Activated gamma-delta T cell (primary cell): ENCODE data around the gene MRPL41.
"Not testable (repeated sequence)": the region's sequence is repeated elsewhere in the genome, so short reads cannot be mapped to it uniquely, and the experiment has no call there.

Source experiments
- DNase-seq: peaks from one replicate; lab custom pipeline; 2025; lab: John Stamatoyannopoulos, UW

MRPL41 gene

DNA sequence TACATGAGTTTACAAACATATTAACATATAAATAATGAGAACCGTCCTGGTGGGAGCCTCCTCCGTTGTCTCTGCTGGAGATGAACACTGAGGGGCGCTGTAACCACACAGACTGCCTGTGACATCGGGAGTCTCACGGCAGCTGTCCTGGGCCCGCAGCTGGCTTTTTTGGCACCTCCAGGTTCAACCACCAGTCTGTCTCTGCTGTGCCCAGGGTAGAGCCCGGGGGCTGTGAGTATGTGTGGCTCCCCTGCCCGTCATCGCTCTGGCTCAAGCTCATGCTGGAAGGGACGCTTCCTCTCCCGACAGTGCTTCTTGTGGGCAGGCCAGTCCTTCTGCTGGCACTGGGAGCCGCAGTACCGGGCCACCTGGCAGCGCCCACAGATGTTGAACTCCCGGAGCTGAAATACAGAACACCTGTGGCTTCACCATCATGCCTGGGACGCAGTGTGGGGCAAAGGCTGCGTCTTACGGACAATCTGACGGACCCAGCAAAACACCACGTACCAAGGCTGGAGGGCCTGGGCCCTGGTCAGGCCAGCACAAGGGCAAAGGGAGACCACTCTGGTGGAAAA is 30.7 kb downstream of the MRPL41 start:
- DNase-seq, result no peak

DNA sequence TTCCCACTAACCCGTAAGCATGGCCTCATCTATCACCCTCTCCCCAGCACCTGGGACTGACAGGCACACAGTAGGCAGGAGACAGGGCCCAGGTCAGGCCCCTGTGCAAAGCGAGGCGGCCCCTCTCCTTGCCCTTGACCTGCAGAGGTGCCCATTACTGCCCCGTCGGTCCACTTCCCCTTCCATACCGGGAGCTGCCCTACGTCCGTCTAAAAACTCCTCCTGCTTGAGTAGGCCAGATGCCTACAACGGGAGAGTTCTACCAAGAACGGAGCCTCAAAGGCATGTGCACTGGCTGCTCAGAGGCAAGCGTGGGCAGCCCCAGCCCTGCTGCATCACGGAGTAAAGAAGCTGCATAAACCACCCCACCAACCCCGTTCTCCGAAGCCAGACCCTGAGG is 31.7 kb downstream of the MRPL41 start:
- no peak for DNase-seq

DNA sequence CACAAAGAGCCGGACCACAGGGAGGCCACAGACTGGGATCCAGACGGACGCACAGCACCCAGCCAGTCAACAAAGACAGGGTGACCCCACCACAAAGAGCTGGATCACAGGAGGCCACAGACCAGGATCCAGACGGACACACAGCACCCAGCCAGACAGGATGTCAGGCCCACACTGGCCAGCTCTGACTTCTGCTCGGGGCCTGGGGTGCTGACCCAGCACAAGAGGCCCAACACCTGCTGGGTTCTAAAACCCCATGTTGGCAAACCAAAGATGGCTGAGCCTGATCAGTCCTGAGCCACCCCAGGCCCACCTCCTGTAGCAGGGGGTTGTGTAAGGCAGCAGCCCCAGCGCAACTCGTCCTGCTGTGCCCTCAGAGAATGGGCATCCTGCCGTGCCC is 32.3 kb downstream of the MRPL41 start:
- DNase-seq, result no peak

DNA sequence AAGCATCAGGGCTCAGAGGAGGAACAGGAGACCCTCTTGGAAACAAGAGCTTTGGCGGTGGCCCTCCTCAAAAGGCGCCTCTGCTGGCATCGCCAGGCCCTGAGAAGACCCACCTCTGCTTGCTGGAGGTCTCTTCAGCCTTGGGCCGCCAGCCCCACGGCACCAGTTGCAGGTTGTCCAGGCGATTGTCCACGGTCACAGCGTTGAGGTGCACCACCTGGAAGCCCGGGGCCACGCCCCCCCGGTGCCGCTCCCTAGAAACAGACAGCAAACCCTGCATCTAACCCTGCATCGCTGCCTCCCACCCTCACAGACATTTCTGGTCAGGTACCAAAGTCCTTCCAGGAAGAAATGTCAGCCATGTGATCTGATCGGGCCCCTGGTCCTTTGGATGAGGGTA is 35.2 kb downstream of the MRPL41 start:
- no peak for DNase-seq

DNA sequence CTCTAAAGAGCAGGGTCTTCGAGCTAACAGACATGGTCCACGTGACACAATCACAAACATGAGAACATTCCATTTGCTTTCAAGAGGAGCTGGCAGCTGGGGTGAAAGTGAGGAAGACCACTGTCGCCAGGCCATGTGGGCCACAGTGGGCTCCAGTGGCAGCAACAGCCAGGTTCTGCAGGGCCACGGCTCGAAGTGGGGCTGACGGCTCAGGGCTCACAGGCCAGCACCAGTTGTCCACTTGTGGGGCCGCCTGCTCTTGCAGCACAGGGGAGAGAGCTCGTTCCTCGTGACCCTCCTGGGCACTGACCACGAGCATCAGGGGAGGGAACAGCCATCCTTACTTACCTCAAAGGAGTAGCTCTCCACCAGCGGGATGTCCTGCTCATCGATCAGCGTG is 36.6 kb downstream of the MRPL41 start:
- DNase-seq, result no peak

DNA sequence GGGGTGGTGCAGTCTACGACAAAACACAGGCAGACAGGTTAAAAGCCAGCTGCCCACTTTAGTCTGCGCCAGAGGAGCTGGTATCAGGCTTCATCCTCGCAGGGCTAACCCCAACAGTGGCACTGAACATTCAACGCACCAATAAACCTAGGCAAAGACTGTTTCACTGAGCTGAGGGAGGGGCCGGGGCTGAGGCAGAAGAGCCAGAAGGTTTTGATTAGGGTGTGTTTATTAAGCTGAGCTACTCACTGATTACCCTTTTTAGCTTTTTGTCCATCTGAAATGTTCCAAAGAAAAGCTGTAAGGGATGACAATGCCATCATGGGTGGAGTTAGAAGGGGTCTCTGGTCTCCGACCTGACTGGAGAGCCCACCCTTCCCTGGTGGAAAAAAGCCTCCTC is 37.2 kb downstream of the MRPL41 start:
- no peak for DNase-seq

DNA sequence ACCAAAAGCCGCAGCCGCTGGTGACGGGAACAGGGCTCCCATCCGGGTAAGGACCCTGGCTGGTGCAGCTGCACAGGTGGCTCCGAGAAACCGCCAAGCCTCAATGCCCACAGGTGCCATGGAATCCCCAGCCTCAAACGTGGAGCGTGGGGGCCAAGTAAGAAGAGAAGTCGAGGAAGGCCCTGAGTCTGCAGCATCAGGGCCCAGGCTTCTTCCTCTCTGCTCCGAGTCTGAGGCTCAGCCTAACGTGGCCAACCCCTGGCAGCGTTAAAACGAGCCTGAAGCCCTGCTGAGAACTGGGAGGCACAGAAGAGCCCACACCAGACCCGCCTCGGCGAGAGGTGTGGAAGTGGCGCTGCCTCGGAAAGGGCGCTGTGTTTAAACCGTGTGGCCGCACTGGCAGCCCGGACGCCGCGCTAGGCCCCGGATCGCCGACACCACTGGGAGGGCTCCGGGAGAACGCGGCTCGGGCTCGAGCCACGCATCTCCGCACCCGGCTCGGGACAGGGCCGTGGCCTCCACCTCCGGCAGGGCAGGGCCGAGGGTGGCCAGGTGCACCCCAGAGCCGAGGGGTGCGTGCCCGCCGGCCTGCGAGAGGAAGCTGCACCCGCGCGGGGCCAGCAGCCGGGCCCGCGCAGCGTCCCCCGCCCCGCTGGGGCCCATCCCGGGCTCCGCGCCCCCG is 37.9 kb downstream of the MRPL41 start:
- no peak for DNase-seq

DNA sequence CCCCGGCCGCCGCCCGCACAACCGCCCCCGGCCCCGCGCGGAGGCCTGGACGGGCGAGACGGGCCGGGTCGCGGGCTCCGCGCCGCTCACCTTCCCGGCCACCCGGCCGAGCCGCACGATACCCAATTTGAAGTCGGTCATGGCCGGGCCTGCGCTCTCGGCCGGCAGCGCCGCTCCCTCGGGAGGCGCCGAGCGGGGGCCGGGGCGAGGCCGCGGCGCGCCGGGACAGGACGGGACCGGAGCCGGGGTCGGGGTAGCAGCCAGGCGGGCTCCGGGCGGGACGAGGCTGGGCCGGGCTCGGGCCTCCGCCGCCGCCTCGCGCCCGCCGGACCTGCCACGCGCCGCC is 38.4 kb downstream of the MRPL41 start:
- no peak for DNase-seq

DNA sequence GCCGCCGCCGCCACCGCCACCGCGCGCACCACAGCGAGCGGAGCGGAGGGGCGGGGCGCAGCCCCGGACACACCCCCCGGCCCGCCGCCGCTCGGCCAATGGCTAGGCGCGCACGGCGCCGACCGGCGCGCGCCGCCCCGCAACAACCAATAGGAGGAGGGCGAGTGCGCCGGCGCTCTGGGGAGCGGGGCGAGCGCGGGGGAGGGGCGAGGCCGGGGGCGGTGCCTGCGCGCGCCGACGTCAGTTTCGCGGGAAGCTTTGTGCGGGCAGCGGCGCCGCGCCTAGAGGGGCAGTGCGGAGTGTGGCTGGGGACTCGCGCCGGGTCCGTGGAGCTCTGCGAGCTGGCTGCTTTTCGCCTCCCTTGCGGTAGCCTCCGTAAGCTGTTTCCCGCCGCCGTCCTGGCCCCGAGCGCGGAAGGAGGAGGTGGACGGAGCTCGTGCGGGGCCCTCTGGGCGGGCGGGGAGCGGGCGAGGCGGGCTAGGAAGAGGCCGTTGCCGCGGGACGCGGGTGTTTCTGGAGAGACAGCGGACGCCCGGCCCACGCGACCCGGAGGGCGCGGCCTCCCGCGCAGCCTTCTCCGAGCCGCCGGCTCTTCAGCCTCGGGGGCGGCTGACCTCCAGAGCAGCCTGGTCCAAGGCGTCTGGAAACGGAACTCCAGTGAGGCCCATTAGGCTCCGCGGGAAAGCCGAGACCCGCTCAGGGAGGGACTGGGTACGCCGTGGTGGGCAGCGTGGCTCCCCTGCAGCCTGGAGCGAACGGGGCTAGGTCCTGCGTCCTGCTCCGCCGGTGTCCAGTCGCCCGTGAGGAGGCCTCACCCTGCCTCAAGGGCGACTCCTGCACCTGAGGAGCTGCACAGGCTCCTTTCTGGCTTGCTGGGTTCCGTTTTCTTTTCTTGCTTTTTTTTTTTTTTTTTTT is 39.0 kb downstream of the MRPL41 start, which contains the start of gene ZMYND19:
TSS of gene ZMYND19 (minus strand) at position 44 of the 915 bp plus-strand sequence. CDS start 249 bp downstream, outside the sequence.
- peak; percentile 89 for DNase-seq

DNA sequence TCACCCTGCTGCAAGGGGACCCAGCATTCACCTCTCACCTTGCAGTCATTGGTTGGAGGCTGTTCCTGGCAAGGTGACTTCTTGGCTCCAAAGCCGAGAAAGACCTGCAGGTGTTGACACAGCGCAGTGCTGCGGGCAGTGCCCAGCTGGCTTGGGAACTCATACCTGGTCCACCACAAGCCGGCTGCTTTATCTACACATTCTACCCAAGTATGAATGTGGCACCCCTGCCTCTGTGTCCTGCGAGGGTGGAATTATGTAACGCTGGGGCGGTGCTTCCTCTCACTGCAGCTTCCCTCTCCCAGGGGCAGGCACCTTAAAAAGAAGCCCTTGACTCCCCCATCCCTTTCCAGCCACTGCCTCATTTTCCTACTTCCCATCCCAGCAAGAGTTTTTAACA is 41.1 kb downstream of the MRPL41 start:
- DNase-seq, result no peak

DNA sequence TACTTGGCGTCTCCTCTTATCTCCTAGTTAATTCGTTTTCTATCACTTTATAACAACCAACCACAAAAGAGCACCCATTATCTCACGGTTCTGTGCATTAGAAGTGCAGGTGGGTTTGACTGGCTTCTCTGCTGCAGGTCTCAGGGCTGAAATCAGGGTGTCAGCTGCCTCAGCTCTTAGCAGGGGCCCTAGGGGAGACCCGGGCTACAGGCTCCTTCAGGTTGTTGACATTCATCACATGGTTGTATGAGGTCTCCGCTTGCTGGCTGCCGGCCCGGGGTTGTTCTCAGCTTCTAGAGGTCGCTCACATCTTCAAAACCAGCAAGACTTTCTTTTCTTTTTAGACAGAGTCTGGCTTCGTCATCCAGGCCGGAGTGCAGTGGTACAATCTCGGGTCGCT is 41.5 kb downstream of the MRPL41 start:
- DNase-seq, result no peak

DNA sequence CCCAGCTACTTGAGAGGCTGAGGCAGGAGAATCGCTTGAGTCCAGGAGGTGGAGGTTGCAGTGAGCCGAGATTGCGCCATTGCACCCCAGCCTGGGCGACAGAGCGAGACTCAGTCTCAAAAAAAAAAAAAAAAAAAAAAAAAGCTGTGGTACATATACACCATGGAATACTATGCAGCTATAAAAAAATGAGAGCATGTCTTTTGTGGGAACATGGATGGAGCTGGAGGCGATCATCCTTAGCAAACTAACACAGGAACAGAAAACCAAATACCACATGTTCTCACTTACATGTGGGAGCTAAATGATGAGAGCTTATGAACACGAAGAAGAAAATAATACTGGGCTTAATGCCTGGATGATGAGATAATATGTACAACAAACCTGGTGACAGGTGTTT is 44.9 kb downstream of the MRPL41 start:
- DNase-seq, result not testable (repeated sequence)

DNA sequence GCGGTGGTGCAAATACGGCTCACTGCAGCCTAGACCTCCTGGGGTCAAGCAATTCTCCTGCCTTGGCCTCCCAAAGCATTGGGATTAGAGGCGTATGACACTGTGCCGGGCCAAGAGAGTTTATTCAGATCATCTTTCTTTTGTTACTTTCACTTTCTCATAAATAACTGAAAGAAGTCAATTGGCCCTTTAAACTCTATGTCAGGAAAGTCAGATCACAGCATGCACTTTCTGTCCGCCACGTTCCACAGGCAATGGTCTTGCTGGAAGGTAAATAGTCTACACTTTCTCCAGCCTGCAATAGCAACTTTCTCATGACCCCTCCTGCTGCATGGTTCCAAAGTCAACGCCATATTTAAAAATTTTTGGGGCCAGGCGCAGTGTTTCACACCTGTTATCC is 47.3 kb downstream of the MRPL41 start:
- DNase-seq, result no peak
